Measurements from ENCODE around the gene EXOC2. TPM values are rescaled to one million over a fixed set of nuclear protein-coding genes. Genes with fewer than 3 reads are reported as not detected.

EXOC2 gene
- total RNA-seq, 1 experiment from 2014 or later, result 24.5 TPM

DNA sequence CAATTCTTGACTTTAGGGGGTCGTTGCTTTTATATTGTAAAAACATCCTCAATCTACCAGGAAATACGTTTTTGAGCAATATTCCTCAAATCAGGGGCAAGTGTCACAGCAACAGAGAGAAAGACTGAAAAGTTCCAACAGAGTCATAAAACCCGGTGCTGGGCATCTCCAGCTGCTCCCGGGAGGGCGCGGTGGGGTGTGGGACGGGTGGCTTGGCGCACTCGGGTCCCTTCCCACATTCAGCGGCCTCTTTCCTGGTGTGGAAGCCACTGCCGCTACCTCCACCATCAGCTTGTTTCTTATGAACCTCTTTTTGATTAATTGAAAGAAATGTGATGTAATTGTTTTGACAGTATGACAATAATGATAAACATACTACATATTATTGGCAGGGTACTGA is 203.2 kb downstream of the EXOC2 start:
- Histone ChIP-seq H3K9ac (ENCODE audit: low read length) (no peak overlapping the region), H3K4me1 (ENCODE audit: control insufficient read depth in 1 of 2, insufficient read depth in 2 of 2, low read length in 2 of 2) (no peaks in the 10 kb centered on the region), H3K9me3 (ENCODE audit: control insufficient read depth in 1 of 2, insufficient read depth in 1 of 2, low read depth in 1 of 2, low read length in 2 of 2) (no peaks in the 10 kb centered on the region), H4K20me1 (ENCODE audit: insufficient read depth) (no peaks in the 10 kb centered on the region), H3K9me2 (ENCODE audit: insufficient read depth) (no peaks in the 10 kb centered on the region), H3K36me3 (ENCODE audit: control insufficient read depth in 1 of 2, insufficient read depth in 2 of 2, low read length in 2 of 2) (peaks cover 0 to 6% of the 10 kb centered on the region in 2 experiments; a peak in 1 of 4 replicates), H2AFZ (ENCODE audit: low read depth, low read length, poor library complexity, severe bottlenecking) (no peak overlapping the region), H3K4me3 (replicated peaks in 1 of 2; ENCODE audit: low read depth in 1 of 2, low read length in 2 of 2) (no peak overlapping the region), H3K79me2 (ENCODE audit: insufficient read depth, low read length) (no peaks in the 10 kb centered on the region), H3K4me2 (ENCODE audit: low read length) (no peak overlapping the region), H3K27me3 (ENCODE audit: insufficient read depth, low read length) (no peaks in the 10 kb centered on the region), H3K27ac (ENCODE audit: low read depth, low read length) (no peak overlapping the region)
- ChIA-PET POLR2A (no interaction called here), CTCF (no interaction called here), RAD21 (ENCODE audit: low non-redundant PET in 1 of 2, low total read pairs in 2 of 2, uncharacterized antibody in 2 of 2, unreplicated experiment in 2 of 2) (no interaction called here)
- ATAC-seq (no peak), DNase-seq (ENCODE audit: low read depth, low spot score) (no peak)
- BruUV-seq (replicated peaks), result no TSS peak
- TF ChIP-seq POLR2A (IDR thresholded peaks at IDR 0.05; ENCODE audit: borderline replicate concordance, extremely low read depth, insufficient read depth, insufficient read length) (no peak), FOSL1 (IDR thresholded peaks at IDR 0.05; ENCODE audit: low read depth) (no peak), CEBPB (IDR thresholded peaks at IDR 0.05; ENCODE audit: low read depth) (no peak)
- intact Hi-C loops (cut with micrococcal nuclease), result no loop called here

DNA sequence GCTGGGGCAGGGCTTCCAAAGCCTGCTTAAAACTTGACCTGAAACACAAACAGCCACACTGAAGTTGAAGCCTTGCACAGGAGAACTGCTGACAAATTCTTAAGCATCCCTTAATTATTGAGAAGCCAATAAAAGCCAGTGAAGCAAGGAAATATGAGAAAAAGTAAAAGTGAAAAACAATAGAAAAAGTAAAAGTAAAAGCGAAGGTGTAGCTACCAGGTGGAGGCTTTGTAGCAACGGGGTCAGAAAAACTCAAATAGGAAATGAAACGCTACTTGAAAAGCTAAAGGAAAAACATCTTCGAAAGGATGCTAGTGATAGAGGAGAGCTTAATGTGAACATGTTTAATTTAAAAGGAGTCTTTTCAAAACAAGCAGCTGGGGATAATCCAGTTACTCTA is 203.9 kb downstream of the EXOC2 start:
- POLR2A ChIA-PET, result interaction anchor here (0.6 kb wide), 1 partner anchor 194 kb away, joined by 4 read pairs; no protein-coding TSS in a partner anchor
- intact Hi-C loops (cut with micrococcal nuclease), result no loop called here

More for the DNA sequence above, 203.9 kb downstream of the EXOC2 start:
- Histone ChIP-seq H3K79me2 (ENCODE audit: insufficient read depth, low read length) (no peaks in the 10 kb centered on the region), H3K36me3 (ENCODE audit: control insufficient read depth in 1 of 2, insufficient read depth in 2 of 2, low read length in 2 of 2) (peaks cover 0 to 6% of the 10 kb centered on the region in 2 experiments; a peak in 1 of 4 replicates), H3K9me2 (ENCODE audit: insufficient read depth) (no peaks in the 10 kb centered on the region), H4K20me1 (ENCODE audit: insufficient read depth) (no peaks in the 10 kb centered on the region), H3K27me3 (ENCODE audit: insufficient read depth, low read length) (no peaks in the 10 kb centered on the region), H3K4me2 (ENCODE audit: low read length) (no peak overlapping the region), H3K9me3 (ENCODE audit: control insufficient read depth in 1 of 2, insufficient read depth in 1 of 2, low read depth in 1 of 2, low read length in 2 of 2) (no peaks in the 10 kb centered on the region), H3K9ac (ENCODE audit: low read length) (no peak overlapping the region), H2AFZ (ENCODE audit: low read depth, low read length, poor library complexity, severe bottlenecking) (no peak overlapping the region), H3K4me3 (replicated peaks in 1 of 2; ENCODE audit: low read depth in 1 of 2, low read length in 2 of 2) (no peak overlapping the region), H3K27ac (ENCODE audit: low read depth, low read length) (no peak overlapping the region), H3K4me1 (ENCODE audit: control insufficient read depth in 1 of 2, insufficient read depth in 2 of 2, low read length in 2 of 2) (no peaks in the 10 kb centered on the region)
- no TSS peak for BruUV-seq (replicated peaks)
- ATAC-seq (no peak), DNase-seq (ENCODE audit: low read depth, low spot score) (no peak)
- ChIA-PET CTCF (no interaction called here), RAD21 (ENCODE audit: low non-redundant PET in 1 of 2, low total read pairs in 2 of 2, uncharacterized antibody in 2 of 2, unreplicated experiment in 2 of 2) (no interaction called here)
- TF ChIP-seq ZNF274 (IDR thresholded peaks at IDR 0.05; ENCODE audit: low read depth, low read length), result no peak
- no peak for TF ChIP-seq YY1 (IDR thresholded peaks at IDR 0.05; ENCODE audit: extremely low read depth, insufficient replicate concordance, low read depth, low read length)
- TF ChIP-seq ZFX (IDR thresholded peaks at IDR 0.05), result no peak
- TF ChIP-seq FOSL1 (IDR thresholded peaks at IDR 0.05; ENCODE audit: low read depth), result no peak
- TF ChIP-seq CBX3 (IDR thresholded peaks at IDR 0.05; ENCODE audit: low read depth), result no peak
- TF ChIP-seq ZBTB33 (IDR thresholded peaks at IDR 0.05; ENCODE audit: extremely low read depth, insufficient replicate concordance, low read length), result no peak
- TF ChIP-seq SIN3A (IDR thresholded peaks at IDR 0.05; ENCODE audit: low read depth), result no peak
- no peak for TF ChIP-seq SRF (IDR thresholded peaks at IDR 0.05; ENCODE audit: low read depth)
- no peak for TF ChIP-seq EZH2 (IDR thresholded peaks at IDR 0.05)
- no peak for TF ChIP-seq POLR2A (IDR thresholded peaks at IDR 0.05; ENCODE audit: borderline replicate concordance, extremely low read depth, insufficient read depth, insufficient read length)
- TF ChIP-seq EGR1 (IDR thresholded peaks at IDR 0.05; ENCODE audit: low read depth), result no peak

Data from HCT116 (cell line).